HG02642 (cell line): ENCODE results near the gene SLC24A3.

Source experiments
- ATAC-seq: cut with Tn5 transposase; IDR thresholded peaks from one replicate; pipeline ENCODE4 v1.9.1; 2021; ENCODE audit warnings: mild to moderate bottlenecking; ENCODE audit not compliant: unreplicated experiment, poor library complexity

Gene SLC24A3

DNA sequence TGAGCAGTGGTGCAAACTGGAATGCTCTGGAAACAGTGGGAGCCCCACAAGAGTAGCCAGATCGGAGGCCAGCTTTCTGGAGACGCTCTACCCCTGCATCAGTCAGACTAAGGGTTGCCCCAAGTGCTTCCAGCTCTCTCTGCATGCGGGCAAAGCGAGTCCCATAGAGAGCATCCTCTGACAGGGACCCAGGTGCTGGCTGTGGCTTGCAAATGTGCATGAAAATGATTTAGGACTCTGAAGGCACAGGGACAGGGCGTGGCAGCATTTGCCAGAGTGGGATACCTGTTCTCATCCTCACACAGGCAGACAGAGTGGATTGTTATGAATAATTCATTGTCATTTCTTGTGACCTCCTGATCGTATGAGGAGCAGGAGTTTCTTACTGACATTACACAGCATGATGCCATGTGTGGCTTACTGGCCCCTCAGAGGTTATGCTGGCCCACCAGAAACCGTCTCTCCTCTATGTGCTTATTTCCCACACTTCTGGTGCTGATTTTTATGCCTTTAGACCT is 555.9 kb downstream of the SLC24A3 start:
- ATAC-seq: no peak

DNA sequence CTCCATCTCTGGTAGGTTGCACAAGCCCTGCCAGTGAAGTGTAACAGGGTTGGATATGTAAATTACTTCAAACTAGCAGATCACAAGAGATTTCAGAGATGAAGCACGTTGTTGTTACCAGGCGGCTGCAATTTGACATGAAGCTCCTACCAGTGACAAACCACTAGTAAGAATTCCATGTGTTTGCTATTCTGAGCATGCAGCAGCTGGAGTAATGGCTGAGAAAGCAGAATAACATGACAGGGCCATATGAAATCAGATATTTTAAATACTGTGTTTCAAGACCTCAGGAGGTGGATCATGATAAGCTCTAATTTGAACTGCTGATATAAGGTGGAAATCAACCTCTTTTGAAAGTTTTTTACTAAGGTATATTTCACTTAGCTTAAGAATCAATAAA is 557.1 kb downstream of the SLC24A3 start:
- ATAC-seq: no peak

DNA sequence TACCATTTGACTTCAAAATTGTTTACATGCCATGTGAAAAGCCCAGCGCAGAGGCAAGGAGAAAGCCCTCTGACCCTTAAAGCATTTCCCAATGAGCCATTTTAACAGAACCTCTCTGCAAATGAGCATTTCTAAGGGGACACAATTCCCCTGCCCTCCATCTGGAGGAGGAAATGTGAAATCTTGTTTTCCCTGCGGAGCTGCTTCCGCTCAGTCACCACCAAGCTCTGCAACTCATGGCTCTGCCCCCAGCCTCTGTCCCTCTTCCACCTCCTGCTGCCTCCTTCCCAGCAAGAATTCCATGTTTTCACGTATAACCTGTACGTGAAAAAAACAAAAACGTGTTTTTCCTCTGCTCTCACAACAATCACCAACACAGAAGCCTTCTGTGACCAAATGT is 557.9 kb downstream of the SLC24A3 start:
- ATAC-seq: no peak

DNA sequence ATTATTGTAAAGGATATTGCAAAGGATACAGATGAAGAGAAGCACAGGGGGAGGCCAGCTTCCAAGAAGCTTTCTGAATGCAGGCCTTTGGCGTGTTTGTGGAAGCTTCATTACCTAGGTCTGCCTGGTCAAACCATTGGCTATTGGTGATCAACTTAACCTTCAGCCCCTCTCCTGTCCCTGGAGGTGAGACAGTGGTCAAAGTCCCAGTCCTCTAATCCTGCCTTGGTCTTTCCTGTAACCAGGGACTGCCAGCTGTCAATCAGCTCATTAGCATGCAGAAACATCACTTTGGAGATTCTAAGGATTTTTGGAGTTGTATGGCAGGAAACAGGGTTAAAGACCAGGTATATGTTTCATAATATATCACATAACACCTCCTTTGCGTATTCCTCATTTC is 558.6 kb downstream of the SLC24A3 start:
- no peak for ATAC-seq
